Thoracic aorta endothelial cell (primary cell): Measurements from ENCODE around the gene CLDN1. TPM values are rescaled to one million over a fixed set of nuclear protein-coding genes. Genes with fewer than 3 reads are reported as not detected.

ENCODE experiments used
- total RNA-seq: library from RNA; depleted of rRNA; stranded (reverse); fragments of >200 nt; gene quantifications from 2 replicates; pipeline ENCODE4 v1.2.3, GENCODE V29; 2012

Gene CLDN1
- total RNA-seq, result 0.07 and 0.27 TPM in 2 replicates

GRCh38 chr3:190321789-190322603 lies at the start of gene CLDN1:
Gene CLDN1 (minus strand): TSS chr3:190322446. CDS start chr3:190322206, 240 bp downstream.

Other genes with a start within 250 kb of the CLDN1 start
- gene P3H2, start 201.5 kb downstream of the CLDN1 start, total RNA-seq, result 0.79 and 2.7 TPM in 2 replicates
- gene CLDN16, start 65.7 kb upstream of the CLDN1 start, total RNA-seq, result not detected in 2 replicates
- not detected in 2 replicates for gene TMEM207, start 127.5 kb upstream of the CLDN1 start, total RNA-seq
- gene IL1RAP, start 191.6 kb upstream of the CLDN1 start, total RNA-seq, result 15.2 and 15.7 TPM in 2 replicates